ENCODE data around the gene SLC25A46.
"Not testable (repeated sequence)": the region's sequence is repeated elsewhere in the genome, so short reads cannot be mapped to it uniquely, and the experiment has no call there.

The SLC25A46 gene

DNA sequence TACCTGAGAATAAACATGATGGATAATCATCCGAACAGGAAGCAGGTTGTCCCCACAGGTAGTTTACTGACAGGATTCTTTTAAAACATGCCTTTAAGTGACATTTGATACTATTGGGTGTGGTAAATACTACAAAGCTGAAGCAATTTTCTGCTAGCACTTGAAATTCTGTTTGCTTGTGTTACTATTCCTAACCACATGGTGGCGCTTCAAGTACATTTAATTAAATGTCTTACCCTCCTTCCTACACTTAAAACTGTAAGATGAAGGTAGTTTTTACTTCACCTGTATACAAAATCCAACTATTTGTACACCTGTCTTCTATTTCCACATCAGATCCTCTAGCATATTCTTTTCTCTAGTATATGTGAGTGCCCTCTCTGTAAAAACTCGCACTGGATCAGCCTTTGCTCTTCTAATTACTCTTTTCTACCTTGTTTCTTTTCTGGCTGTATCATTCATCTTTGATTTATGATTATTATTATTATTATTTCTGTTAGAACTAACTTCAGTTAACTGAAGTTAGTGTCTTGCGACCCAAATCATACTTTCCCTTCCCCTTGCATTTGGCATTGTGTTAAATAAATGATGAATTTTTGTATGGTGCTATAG lies 18.4 kb downstream of the SLC25A46 start:
- DNase-seq = peak; percentile 0

GRCh38 chr5:110760158-110760557 lies 21.4 kb downstream of the SLC25A46 start:
- DNase-seq = no peak

GRCh38 chr5:110768138-110768860 lies 29.5 kb downstream of the SLC25A46 start:
- no peak for DNase-seq

GRCh38 chr5:110769000-110769681 lies 30.3 kb downstream of the SLC25A46 start:
- DNase-seq = no peak

DNA sequence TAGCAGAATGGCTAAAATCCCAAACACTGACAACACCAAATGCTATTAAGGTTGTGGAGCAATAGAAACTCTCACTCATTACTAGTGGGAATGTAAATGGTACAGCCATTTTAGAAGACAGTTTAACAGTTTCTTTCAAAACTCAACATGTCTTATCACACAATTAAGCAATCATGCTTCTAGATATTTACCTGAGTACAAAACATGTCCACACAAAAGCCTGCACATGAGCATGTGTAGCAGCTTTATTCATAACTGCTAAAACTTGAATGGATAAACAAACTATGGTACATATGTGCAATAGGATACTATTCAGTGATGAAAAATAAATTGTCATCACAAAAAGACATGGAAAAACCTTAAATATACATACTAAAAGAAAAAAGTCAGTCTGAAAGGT lies 31.5 kb downstream of the SLC25A46 start:
- DNase-seq = no peak

DNA sequence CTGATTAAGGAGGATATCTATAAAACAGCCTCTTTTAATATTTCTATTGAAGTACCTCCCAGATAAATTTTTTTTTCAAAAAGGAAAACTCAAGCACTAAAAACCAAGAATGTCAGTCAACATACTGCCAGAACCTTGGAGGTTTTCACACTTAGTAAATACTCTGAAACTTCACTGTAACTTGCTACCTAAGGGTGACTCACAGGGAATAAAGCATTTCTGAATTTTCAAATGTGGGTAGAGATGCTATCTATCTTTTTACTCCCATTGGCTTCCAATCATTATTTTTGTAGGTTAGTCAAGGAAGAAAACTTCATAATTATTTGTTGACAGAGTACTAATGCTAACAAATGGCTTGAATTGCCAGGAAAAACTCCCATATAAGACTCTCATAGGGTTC lies 46.1 kb downstream of the SLC25A46 start:
- DNase-seq = no peak

DNA sequence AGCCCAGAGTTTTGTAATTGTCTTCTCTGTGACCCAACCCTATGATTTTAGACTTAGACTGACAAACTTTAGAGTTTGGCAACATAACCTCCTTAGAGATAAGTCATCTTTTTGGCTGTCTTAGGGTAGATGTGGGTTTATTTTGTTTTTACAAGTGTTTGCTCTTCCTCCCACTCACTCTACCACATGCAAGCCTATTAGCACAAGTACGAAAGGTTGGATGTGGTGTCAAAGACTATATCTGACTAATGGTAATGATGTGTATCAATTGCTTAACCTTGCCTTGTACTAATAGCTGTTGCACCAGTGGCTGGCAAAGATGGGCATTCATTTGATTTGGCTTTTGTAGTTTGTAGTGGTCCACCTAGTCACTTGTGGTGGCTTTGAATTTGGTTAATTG lies 46.5 kb downstream of the SLC25A46 start:
- no peak for DNase-seq

GRCh38 chr5:110788006-110788405 lies 49.2 kb downstream of the SLC25A46 start:
- DNase-seq = not testable (repeated sequence)

DNA sequence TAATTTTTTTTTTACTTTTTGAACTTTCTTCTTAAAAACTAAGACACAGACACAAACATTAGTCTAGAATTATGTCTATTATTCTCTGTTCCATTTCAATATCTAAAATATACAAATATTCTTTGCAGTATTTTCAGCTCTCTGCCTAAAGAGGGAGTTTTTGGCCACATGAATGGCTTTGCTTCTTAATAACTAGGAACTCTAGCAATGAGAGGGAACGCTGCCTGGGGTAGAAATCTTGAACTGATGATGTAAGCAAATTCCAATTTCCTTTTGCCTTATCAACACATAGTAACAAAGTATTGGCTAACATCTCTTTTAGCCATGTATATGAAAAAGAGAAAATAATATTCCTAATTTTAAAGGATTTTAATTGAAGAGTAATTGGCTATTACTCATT lies 51.9 kb downstream of the SLC25A46 start:
- no peak for DNase-seq

GRCh38 chr5:110802998-110803397 lies 64.2 kb downstream of the SLC25A46 start:
- no peak for DNase-seq

DNA sequence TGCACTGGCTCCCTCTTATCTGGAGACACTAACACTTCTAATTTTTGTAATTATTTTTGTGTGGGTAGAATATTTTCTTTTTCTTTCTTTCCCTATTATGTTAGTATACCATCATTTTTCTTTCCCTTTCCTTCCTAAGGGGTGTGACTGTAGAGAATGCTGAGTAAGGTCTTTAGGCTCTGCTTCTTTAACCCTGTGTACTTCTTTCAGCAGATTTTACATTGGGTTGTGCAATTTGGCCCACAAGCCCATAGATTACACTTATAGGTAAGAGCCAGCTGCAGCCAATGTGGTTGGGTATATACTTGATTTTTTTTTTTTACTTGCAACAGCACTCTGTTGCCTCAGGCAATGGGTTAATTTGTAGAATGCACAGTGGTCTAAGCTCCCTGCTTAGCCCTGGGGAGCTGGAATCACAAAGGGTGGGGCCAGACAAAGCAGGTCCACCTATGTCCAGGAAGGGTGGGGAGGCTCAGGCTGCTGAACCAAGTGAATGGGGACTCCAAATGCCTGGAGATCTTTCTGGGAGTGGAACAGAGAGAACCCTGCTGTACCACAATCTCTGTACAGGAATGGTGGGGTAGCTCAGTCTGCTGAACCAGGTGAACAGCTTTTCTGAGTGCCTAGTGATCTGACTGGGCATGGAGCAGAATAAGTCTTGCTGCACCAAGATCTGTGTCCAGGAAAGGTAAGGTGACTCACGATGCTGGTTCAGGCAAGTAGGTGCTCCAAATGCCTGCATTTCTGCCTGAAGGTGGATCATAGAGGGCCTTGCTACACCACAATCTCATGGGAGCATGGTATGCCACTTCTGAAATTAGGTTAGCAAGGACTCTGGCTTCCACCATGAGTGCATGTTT lies 64.9 kb downstream of the SLC25A46 start:
- DNase-seq = no peak

DNA sequence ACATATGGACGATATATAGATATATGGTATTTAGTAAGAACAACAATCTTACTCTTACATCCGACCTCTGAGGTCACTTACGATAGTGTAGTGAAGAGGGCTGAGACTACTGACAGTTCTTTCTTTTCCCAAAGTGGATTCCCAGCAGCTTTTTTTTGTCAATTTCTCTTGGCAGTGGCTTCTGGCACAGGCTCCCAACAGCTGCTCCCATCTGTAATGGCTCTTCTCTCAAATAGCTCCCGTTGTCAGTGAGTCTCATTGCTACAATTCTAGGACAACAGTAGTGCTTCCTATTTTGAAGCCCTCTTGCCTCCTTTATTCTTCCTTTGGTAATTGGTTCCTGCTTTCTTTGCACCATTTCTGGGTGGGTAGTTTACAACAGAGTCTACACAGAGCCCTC lies 68.4 kb downstream of the SLC25A46 start:
- DNase-seq = peak; percentile 7

GRCh38 chr5:110809006-110809405 lies 70.2 kb downstream of the SLC25A46 start:
- DNase-seq = no peak
